ENCODE data around the gene SYNJ1.
"Not testable (repeated sequence)": the region's sequence is repeated elsewhere in the genome, so short reads cannot be mapped to it uniquely, and the experiment has no call there.

SYNJ1 gene

DNA sequence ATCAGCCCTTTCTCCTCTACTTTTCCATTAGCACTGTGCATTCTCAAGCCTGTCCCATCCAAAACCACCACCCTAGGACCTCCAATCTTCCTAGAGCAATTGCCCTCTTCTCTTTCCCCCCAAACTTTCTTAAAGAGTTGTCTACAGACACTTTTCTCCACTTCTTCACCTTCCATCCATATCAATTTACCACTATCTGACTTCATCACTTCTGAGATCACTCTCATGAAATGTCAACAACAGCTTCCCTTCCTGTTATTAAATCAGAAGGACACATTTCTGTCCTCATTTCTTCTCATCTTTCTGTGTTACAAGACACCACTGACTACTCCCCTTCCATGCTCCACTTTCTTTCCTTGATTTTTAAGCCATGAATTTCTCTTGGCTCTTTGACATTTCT is 79.6 kb downstream of the SYNJ1 start:
- DNase-seq (ENCODE audit: low read depth): no peak
- TF ChIP-seq, protein P1, sequence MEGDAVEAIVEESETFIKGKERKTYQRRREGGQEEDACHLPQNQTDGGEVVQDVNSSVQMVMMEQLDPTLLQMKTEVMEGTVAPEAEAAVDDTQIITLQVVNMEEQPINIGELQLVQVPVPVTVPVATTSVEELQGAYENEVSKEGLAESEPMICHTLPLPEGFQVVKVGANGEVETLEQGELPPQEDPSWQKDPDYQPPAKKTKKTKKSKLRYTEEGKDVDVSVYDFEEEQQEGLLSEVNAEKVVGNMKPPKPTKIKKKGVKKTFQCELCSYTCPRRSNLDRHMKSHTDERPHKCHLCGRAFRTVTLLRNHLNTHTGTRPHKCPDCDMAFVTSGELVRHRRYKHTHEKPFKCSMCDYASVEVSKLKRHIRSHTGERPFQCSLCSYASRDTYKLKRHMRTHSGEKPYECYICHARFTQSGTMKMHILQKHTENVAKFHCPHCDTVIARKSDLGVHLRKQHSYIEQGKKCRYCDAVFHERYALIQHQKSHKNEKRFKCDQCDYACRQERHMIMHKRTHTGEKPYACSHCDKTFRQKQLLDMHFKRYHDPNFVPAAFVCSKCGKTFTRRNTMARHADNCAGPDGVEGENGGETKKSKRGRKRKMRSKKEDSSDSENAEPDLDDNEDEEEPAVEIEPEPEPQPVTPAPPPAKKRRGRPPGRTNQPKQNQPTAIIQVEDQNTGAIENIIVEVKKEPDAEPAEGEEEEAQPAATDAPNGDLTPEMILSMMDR (IDR thresholded peaks at IDR 0.05; ENCODE audit: control insufficient read depth, extremely low read depth, insufficient read depth): no peak
- no peak overlapping the region for H3K4me3 ChIP-seq (ENCODE audit: low read depth, low read length)

DNA sequence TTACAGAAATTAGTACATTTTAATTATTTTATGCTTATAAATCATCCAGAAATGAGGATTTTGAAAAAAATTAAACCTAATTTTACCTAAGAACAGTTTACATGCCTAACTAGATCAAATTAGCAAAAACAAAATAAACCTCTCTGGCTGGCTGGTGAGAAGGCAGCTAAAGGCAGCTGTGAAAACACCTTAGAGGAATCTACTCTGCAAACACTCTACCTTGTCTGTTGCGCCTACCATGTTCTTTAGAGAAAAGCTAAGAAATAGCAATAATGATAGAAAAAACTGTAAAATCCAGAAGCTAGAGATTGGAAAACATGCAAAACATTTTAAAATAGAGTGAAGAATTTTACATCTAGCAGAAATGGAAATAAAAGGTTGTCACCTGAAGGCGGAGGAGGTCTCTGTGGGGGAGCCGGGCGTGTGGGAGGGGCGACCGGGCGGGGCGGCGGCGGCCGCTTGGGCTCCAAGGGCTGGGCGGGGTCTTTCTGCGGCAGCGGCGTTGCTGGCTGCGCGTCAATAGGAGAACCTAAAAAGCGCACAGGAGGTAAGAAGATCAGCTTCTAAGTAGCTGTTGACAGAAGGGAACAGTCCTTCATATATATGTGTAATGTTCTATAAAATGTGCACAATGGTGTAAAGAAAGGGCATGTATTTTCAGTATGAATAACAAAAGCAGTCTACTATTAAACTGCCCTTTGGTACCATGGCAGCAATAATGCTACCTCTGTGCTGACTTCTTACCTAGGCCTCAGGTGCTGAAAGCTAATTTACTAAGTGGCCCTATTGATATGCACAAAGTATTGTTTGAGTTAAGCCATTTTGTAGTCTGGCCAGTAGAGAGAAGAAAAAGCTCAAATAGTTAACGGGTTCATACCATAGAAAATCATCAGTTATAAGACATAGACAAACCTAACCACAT is 82.3 kb downstream of the SYNJ1 start:
- TF ChIP-seq, protein P1 (IDR thresholded peaks at IDR 0.05; ENCODE audit: control insufficient read depth, extremely low read depth, insufficient read depth): no peak
- DNase-seq (ENCODE audit: low read depth): no peak
- H3K4me3 ChIP-seq (ENCODE audit: low read depth, low read length): no peak overlapping the region

DNA sequence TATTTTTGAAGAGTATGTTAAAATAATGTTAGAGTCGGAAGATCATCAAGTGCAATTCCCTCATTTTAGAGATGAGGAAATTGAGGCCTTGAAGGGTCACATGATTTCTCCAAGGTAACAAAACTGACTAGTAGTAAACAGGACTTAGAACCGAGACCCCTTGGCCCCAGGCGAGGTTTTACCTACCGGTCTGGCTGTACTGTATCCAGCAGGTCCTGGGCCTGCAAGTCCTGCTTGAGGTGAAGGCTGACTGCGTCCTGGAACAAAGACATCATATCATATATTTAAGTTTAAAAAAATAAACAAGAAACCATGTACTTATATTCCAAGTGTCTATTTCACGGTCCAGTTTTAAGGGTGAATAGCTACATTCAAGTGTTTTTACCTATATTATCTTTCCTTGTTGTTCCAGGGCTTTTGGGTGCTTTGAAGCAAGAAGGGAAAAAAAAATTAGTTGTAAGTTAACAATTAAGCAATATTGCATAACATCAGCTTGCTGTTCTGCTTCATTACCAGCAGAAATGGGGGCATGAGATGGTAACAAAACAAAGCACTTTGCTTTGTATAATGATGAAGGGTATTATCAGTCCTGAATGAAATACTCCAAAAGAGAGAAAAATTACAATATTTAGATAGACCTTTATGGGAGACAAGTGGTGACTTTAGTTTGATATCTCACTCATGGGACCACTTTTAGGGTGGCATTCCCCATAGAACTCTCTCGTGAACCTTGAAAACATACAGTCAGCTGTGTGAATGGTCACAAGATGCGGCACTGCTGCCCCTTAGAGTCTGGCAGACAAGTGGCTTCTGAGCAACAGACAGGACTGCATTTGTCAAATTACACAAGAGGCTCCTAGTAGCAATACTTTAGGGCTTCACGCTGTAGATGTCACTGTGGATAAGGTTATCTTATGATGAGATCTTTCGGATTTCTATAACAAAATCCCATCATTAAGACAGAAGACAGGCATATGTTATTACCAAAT is 85.8 kb downstream of the SYNJ1 start:
- TF ChIP-seq, protein P1 (IDR thresholded peaks at IDR 0.05; ENCODE audit: control insufficient read depth, extremely low read depth, insufficient read depth): no peak
- H3K4me3 ChIP-seq (ENCODE audit: low read depth, low read length): no peak overlapping the region
- DNase-seq (ENCODE audit: low read depth): no peak

- no peak for DNase-seq (ENCODE audit: low read depth)
These were observed 101.1 kb downstream of the SYNJ1 start for GRCh38 chr21:32626621-32627196.

DNA sequence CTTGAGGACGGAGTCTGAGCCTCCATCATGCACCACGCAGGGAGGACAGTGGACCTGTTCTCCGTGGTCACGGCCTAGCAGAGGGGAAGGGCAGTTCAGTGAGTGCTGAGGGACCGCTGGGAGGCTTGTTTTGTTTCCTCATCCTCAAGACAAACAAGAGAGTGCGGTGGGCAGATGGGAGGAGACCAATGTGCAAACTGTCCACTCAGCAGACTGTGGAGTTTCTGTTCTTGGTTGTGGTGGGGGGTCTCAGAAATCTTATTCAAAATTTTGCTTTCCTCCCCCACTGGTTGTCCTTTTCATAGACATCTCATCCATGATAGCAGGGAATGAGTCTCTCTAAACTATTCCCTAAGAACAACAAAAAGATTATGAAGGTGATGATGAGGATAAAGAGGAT is 109.6 kb downstream of the SYNJ1 start:
- not testable (repeated sequence) for DNase-seq (ENCODE audit: low read depth); H3K4me3 ChIP-seq (ENCODE audit: low read depth, low read length)

More at GRCh38 chr21:32626621-32627196, 101.1 kb downstream of the SYNJ1 start:
- TF ChIP-seq, protein P1 (IDR thresholded peaks at IDR 0.05; ENCODE audit: control insufficient read depth, extremely low read depth, insufficient read depth): no peak
- H3K4me3 ChIP-seq (ENCODE audit: low read depth, low read length): no peak overlapping the region

GRCh38 chr21:32613436-32614043 is 114.3 kb downstream of the SYNJ1 start:
- DNase-seq (ENCODE audit: low read depth): no peak
- TF ChIP-seq, protein P1 (IDR thresholded peaks at IDR 0.05; ENCODE audit: control insufficient read depth, extremely low read depth, insufficient read depth): no peak
- peak overlapping the region; percentile 97 for H3K4me3 ChIP-seq (ENCODE audit: low read depth, low read length)

All from LNCaP clone FGC (cell line).